ENCODE results near the gene SPACA7.
"Not testable (repeated sequence)": the region's sequence is repeated elsewhere in the genome, so short reads cannot be mapped to it uniquely, and the experiment has no call there.

The SPACA7 gene

GRCh38 chr13:112351825-112352224 is 24.3 kb upstream of the SPACA7 start:
- DNase-seq, result no peak

- no peak for DNase-seq
Measured at GRCh38 chr13:112353856-112354255, 22.3 kb upstream of the SPACA7 start.

- DNase-seq, result no peak
Measured at GRCh38 chr13:112354330-112355273, 21.6 kb upstream of the SPACA7 start.

- no peak for DNase-seq
Measured at GRCh38 chr13:112355274-112355838, 20.8 kb upstream of the SPACA7 start.

- no peak for DNase-seq
Measured at GRCh38 chr13:112356190-112356589, 20.0 kb upstream of the SPACA7 start.

- no peak for DNase-seq
Measured at GRCh38 chr13:112358156-112358555, 18.0 kb upstream of the SPACA7 start.

GRCh38 chr13:112362021-112362420 is 14.1 kb upstream of the SPACA7 start:
- no peak for DNase-seq

- DNase-seq, result no peak
Measured at GRCh38 chr13:112363867-112364528, 12.2 kb upstream of the SPACA7 start.

GRCh38 chr13:112366907-112367646 is 9.1 kb upstream of the SPACA7 start:
- no peak for DNase-seq

- DNase-seq, result no peak
Measured at GRCh38 chr13:112368883-112369282, 7.3 kb upstream of the SPACA7 start.

GRCh38 chr13:112370311-112370710 is 5.8 kb upstream of the SPACA7 start:
- no peak for DNase-seq

GRCh38 chr13:112374271-112374670 is 1.9 kb upstream of the SPACA7 start:
- no peak for DNase-seq

GRCh38 chr13:112391746-112392145 is 15.6 kb downstream of the SPACA7 start:
- DNase-seq, result no peak

- no peak for DNase-seq
Measured at GRCh38 chr13:112392719-112393118, 16.6 kb downstream of the SPACA7 start.

GRCh38 chr13:112395022-112395421 is 18.9 kb downstream of the SPACA7 start:
- not testable (repeated sequence) for DNase-seq

GRCh38 chr13:112395941-112396340 is 19.8 kb downstream of the SPACA7 start:
- DNase-seq, result not testable (repeated sequence)

- no peak for DNase-seq
Measured at GRCh38 chr13:112397108-112397507, 21.0 kb downstream of the SPACA7 start.

GRCh38 chr13:112398347-112398746 is 22.2 kb downstream of the SPACA7 start:
- not testable (repeated sequence) for DNase-seq

- not testable (repeated sequence) for DNase-seq
Measured at GRCh38 chr13:112409828-112410227, 33.7 kb downstream of the SPACA7 start.

- no peak for DNase-seq
Measured at GRCh38 chr13:112416647-112417046, 40.5 kb downstream of the SPACA7 start.

- no peak for DNase-seq
Measured at GRCh38 chr13:112417079-112417478, 40.9 kb downstream of the SPACA7 start.

- no peak for DNase-seq
Measured at GRCh38 chr13:112424098-112424497, 47.9 kb downstream of the SPACA7 start.

GRCh38 chr13:112428704-112429103 is 52.5 kb downstream of the SPACA7 start:
- no peak for DNase-seq
